ENCODE data around the gene TMPRSS6. TPM values are rescaled to one million over a fixed set of nuclear protein-coding genes. Genes with fewer than 3 reads are reported as not detected.

TMPRSS6 gene
- 0.31 TPM for total RNA-seq

GRCh38 chr22:37109242-37109917 lies at the start of gene TMPRSS6:
TSS of gene TMPRSS6 (minus strand) at chr22:37109713. CDS start at chr22:37103417, 6,296 bp downstream.
- no peak for DNase-seq (ENCODE audit: low spot score)

DNA sequence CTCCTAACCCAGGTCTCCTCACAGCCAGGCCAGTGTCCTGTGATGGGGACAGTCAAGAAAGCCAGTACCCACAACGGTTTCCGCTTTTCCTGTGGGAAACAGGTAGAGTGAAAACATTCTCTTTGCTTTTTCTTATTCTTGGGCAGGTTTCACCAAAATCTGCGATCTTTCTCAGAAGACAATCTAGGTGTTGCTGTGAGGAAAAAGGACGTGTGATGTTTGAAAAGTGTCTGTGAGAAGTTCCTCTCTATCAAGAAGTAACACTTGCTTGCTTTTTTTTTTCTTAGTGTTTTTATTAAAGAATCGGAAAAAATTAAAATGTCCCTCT lies 49.4 kb upstream of the TMPRSS6 start:
- DNase-seq (ENCODE audit: low spot score) = no peak

DNA sequence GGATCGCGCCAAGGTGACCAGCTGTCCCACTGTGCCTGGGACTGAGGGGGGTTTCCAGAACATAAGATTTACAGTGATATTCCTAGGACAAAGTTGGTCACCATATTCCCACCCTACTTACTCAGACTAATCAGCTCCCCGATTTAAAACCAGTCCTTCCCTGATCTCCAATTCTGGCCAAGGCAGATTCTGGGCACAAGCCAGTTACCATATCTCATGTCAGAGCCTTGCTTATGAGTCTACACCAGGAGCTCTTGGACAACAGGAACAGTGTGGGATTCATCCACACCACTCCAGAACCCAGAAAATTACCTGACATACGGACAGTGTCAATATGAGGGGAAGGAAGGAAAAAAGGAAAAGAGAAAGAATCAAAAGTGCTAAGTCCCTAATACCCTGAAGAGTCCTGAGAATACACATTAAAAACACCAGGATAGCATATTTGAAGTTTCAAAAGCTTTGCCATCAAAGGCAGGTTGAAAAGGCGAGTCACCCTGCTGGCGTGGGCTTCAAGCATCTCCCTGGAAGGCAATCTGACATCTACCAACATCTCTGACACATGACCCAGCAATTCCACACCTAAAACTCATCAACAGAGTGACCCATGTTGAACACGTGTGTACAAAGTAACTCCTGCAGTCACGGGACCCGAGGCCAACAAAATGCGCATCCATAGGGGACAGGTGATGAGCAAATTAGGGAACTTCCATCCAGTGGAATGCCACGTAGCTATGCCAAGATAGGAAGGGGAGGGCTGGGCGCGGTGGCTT lies 48.2 kb upstream of the TMPRSS6 start:
- DNase-seq (ENCODE audit: low spot score) = no peak

- DNase-seq (ENCODE audit: low spot score) = no peak
These were observed 47.3 kb upstream of the TMPRSS6 start for GRCh38 chr22:37156686-37157435.

- no peak for DNase-seq (ENCODE audit: low spot score)
These were observed 46.5 kb upstream of the TMPRSS6 start for GRCh38 chr22:37155971-37156370.

DNA sequence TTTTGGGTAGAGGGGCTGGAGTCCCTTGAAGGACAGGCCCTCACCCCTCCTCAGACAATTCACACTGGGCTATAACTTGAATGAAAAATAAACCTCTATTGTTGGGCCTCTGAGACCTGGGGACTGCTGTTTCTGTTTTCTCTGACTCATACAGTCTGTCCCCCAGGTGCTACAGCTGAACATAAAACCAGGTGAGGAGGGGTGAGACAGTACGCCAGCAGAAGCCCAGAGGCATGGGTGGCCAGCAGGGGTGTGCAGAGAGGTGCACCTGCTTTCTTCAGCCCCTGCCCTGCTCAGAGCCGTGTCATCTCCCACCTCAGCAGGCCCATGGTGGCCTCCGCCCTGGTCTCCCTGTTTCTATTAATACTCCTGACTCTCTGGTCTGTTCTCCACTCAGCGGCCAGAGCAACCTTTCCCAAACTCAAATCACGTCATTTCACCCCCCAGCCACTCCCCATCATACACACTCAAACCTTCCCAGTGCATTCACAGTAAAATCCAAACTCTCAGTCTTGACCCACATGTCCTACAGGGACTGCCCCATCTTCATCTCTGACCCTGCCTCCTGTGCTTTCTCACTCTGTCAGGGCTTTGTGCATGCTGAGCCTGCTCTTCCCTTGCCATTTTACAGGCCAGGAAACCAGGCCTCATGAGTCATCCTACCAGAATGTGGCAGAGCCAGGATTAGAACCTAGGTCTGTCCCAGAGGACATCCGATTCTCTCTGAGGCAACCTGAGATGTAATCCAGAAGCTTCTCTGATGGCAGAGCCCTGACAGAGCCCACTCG lies 45.6 kb upstream of the TMPRSS6 start:
- no peak for DNase-seq (ENCODE audit: low spot score)

DNA sequence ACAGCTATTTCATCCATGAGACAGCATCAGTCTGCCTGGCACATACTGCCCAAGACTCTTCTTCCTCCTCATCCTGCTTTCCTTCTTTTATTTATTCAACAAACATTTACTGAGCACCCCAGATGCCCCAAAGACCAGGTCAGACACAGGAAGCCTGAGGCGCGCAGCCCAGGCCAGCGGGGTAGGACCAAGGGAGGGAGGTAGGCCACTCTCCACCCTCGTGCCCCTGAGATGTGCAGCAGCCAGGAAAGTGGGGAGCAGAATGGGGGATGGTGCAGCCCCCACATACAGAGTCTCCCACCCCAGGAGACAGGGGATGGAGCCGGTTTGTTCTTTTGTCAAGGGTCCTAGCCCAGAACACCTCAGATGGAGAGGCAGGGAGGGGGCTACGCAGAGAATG lies 44.4 kb upstream of the TMPRSS6 start:
- no peak for DNase-seq (ENCODE audit: low spot score)

DNA sequence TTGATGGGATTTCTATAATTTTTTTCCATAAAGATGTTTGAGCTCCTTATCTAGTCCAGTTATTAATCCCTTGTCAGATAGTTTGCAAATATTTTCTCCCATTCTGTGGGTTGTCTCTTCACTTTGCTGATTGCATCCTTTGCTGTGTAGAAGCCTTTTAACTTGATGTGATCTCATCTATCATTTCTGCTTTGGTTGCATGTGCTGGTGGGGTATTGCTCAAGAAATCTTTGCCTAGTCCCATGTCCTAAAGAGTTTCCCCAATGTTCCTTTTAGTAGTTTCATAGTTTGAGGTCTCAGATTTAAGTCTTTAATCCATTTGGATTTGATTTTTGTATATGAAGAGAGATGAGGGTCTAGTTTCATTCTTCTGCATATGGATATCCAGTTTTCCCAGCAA lies 41.9 kb upstream of the TMPRSS6 start:
- DNase-seq (ENCODE audit: low spot score) = no peak

- no peak for DNase-seq (ENCODE audit: low spot score)
These were observed 41.2 kb upstream of the TMPRSS6 start for GRCh38 chr22:37150701-37151100.

GRCh38 chr22:37148742-37149665 lies 39.5 kb upstream of the TMPRSS6 start:
- DNase-seq (ENCODE audit: low spot score) = no peak

GRCh38 chr22:37148031-37148651 lies 38.6 kb upstream of the TMPRSS6 start:
- DNase-seq (ENCODE audit: low spot score) = no peak

DNA sequence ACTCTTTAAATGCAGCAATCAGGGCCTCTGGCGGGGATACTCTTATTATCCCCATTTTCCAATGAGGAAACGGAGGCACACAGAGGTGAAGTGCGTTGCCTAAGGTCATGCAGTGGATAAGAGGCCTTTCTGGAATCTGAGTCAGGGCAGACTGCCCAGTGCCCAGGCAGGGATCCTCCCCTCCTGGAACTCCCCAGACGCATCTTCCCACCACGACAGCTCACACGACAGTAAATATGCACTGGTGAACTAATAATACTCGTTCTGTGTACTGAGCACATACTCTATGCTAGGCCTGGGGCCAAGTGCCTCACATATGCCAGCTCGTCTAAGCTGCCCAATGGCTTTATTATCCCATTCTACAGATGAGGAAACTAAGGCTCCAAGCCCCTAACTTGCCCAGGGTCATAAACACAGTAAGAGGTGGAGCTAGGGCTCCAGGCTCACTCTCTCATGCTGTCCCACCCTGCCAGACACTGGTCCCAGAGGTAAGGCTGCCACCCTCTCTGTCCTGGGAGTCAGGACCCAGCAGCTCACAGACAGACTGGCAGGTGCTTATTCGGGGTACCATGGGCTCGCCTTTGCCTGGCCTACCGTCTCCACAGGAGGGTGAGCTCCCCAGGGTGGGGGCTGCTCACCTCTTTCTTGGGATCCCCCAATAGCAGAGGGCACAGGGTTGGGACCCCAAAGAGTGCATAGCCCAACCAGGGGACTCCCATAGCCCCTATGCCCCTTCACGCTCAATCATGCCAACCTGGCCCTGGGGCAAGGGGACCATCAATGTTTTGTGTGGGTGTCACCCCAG lies 37.9 kb upstream of the TMPRSS6 start:
- DNase-seq (ENCODE audit: low spot score) = no peak

- no peak for DNase-seq (ENCODE audit: low spot score)
These were observed 37.1 kb upstream of the TMPRSS6 start for GRCh38 chr22:37146507-37147180.

- DNase-seq (ENCODE audit: low spot score) = peak; percentile 69
These were observed 36.5 kb upstream of the TMPRSS6 start for GRCh38 chr22:37146051-37146385.

- no peak for DNase-seq (ENCODE audit: low spot score)
These were observed 35.9 kb upstream of the TMPRSS6 start for GRCh38 chr22:37145180-37146050.

- no peak for DNase-seq (ENCODE audit: low spot score)
These were observed 34.7 kb upstream of the TMPRSS6 start for GRCh38 chr22:37144180-37144554.

GRCh38 chr22:37141971-37142370 lies 32.5 kb upstream of the TMPRSS6 start:
- no peak for DNase-seq (ENCODE audit: low spot score)

DNA sequence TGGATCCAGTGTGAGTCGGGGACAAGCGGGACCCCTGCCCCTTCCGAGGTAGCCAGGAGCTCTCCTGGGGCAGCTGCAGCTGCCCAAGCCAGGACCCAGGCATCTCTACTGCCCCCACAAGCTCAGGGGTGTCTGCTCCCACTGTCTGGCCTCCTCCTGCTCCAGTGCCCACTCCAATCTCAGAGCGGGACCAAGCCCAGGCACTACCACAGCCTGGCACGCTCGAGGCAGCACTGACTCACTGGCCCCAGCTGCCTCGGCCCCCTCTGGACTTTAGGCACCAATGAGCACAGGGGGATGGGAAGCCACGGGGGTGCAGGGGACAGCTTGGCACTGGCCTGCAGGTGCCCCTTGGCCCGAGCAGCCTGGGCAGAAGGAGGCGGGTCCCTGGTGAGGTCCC lies 32.0 kb upstream of the TMPRSS6 start:
- no peak for DNase-seq (ENCODE audit: low spot score)
